Thyroid gland (tissue), 4 donors: ENCODE data around the gene MBNL2. TPM values are rescaled to one million over a fixed set of nuclear protein-coding genes. Genes with fewer than 3 reads are reported as not detected.

ENCODE experiments used
- DNase-seq, 2 donors: peaks; one replicate each; pipeline ENCODE4 v3.0.0-alpha.2; 2019
- H3K27ac ChIP-seq, 3 donors: fragments of 200-600 bp; sonication (generic); 1 replicate in 2 of 3; 2 replicates in 1 of 3; pipeline ENCODE4 v1.5.1; 2016 to 2019; ENCODE audit warnings: mild to moderate bottlenecking in 1 of 3, moderate library complexity in 1 of 3
- H3K27me3 ChIP-seq: fragments of 200-600 bp; sonication (generic); one replicate; pipeline ENCODE4 v1.5.1; 2019
- H3K36me3 ChIP-seq, 2 donors: fragments of 200-600 bp; sonication (generic); one replicate each; pipeline ENCODE4 v1.5.1; 2016 to 2019
- H3K4me1 ChIP-seq, 2 donors: fragments of 200-600 bp; sonication (generic); one replicate each; pipeline ENCODE4 v1.5.1; 2017 to 2019
- H3K4me3 ChIP-seq, 3 donors: fragments of 200-600 bp; sonication (generic); replicated peaks in 1 of 3; 1 replicate in 2 of 3; 2 replicates in 1 of 3; pipeline ENCODE4 v1.5.1; 2016; ENCODE audit warnings: mild to moderate bottlenecking in 1 of 3
- H3K9me3 ChIP-seq: fragments of 200-600 bp; sonication (generic); one replicate; pipeline ENCODE4 v1.5.1; 2017
- POLR2A ChIP-seq, 2 donors: fragments of 450-650 bp; IDR thresholded peaks; one replicate each; pipeline ENCODE4 v1.6.1; 2017; ENCODE audit warnings: antibody characterized with exemption in 2 of 2, mild to moderate bottlenecking in 2 of 2, moderate library complexity in 1 of 2
- WGBS, 2 donors: methylation state at CpG; one replicate each; pipeline ENCODE4 v1.1.5; 2017; 5-methylcytosine and 5-hydroxymethylcytosine counted together
- intact Hi-C: fragments of 100-400 bp; cut with DNase I; formaldehyde crosslinking; loops from one replicate; pipeline ENCODE4 v1.15.1; 2023
- total RNA-seq, 4 donors: library from RNA; depleted of rRNA; stranded (reverse); fragments of >200 nt; gene quantifications; one replicate each; pipeline ENCODE4 v1.2.3, GENCODE V29; 2016
- TF ChIP-seq, protein P1 (sequence below), 6 experiments: fragments of 200-600 bp in 3 of 6; fragments of 450-650 bp in 3 of 6; sonication (generic) in 3 of 6; IDR thresholded peaks; one replicate each; pipeline ENCODE4 v1.5.1; 2016 to 2019; ENCODE audit warnings: antibody characterized with exemption in 6 of 6, mild to moderate bottlenecking in 2 of 6, inconsistent platforms in 1 of 6, moderate library complexity in 1 of 6

MBNL2 gene
- total RNA-seq, 4 donors from 2014 or later: 93.4 to 99.9 (median 98.3) TPM

GRCh38 chr13:97198753-97199152 is 23.4 kb upstream of the MBNL2 start:
- no peak for DNase-seq
- Histone ChIP-seq H3K27me3 (no peaks in the 10 kb centered on the region), H3K36me3 (no peaks in the 10 kb centered on the region), H3K9me3 (no peaks in the 10 kb centered on the region), H3K4me3 (no peak overlapping the region), H3K4me1 (no peaks in the 10 kb centered on the region), H3K27ac (no peak overlapping the region)
- intact Hi-C loops: no loop called here
- no peak for TF ChIP-seq POLR2A (IDR thresholded peaks at IDR 0.05)
- TF ChIP-seq, protein P1, sequence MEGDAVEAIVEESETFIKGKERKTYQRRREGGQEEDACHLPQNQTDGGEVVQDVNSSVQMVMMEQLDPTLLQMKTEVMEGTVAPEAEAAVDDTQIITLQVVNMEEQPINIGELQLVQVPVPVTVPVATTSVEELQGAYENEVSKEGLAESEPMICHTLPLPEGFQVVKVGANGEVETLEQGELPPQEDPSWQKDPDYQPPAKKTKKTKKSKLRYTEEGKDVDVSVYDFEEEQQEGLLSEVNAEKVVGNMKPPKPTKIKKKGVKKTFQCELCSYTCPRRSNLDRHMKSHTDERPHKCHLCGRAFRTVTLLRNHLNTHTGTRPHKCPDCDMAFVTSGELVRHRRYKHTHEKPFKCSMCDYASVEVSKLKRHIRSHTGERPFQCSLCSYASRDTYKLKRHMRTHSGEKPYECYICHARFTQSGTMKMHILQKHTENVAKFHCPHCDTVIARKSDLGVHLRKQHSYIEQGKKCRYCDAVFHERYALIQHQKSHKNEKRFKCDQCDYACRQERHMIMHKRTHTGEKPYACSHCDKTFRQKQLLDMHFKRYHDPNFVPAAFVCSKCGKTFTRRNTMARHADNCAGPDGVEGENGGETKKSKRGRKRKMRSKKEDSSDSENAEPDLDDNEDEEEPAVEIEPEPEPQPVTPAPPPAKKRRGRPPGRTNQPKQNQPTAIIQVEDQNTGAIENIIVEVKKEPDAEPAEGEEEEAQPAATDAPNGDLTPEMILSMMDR (IDR thresholded peaks at IDR 0.05): no peak
- 96 to 99% methylated on average over 2 of the region's 2 CpGs for WGBS, 2 donors

DNA sequence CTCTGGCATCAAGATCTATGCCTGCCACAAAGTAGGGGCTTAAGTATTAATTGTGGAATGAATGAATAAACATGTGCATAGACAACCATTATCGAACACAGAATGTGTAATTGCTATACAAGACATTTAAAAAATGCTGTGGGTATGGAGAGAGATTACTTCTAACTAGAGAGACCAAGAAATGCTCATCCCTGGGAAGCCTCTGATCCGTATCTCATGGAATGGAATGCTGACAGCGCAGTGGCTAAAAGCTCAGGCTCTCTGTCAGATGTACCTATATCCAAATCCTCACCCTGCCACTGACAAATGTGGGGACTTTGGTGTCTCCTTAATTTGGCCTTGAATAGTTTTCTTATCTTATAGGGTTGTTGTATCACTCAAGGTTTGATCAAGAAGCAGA is 22.7 kb upstream of the MBNL2 start:
- no peaks in the 10 kb centered on the region for H3K9me3 ChIP-seq
- WGBS, 2 donors: 91 to 92% methylated on average over 3 of the region's 3 CpGs
- H3K27ac ChIP-seq: no peak overlapping the region
- TF ChIP-seq, protein P1 (IDR thresholded peaks at IDR 0.05): no peak
- no peak for TF ChIP-seq POLR2A (IDR thresholded peaks at IDR 0.05)
- DNase-seq: no peak
- H3K36me3 ChIP-seq: no peaks in the 10 kb centered on the region
- intact Hi-C loops: no loop called here
- no peak overlapping the region for H3K4me3 ChIP-seq
- no peaks in the 10 kb centered on the region for H3K4me1 ChIP-seq
- no peaks in the 10 kb centered on the region for H3K27me3 ChIP-seq

GRCh38 chr13:97200081-97200942 is 21.8 kb upstream of the MBNL2 start:
- intact Hi-C loops: no loop called here
- H3K4me3 ChIP-seq: no peak overlapping the region
- H3K36me3 ChIP-seq: no peaks in the 10 kb centered on the region

GRCh38 chr13:97202761-97203160 is 19.4 kb upstream of the MBNL2 start:
- no peaks in the 10 kb centered on the region for H3K4me1 ChIP-seq
- TF ChIP-seq POLR2A (IDR thresholded peaks at IDR 0.05): no peak
- TF ChIP-seq, protein P1 (IDR thresholded peaks at IDR 0.05): no peak
- H3K27me3 ChIP-seq: no peaks in the 10 kb centered on the region
- 92 to 96% methylated on average over 4 of the region's 4 CpGs for WGBS, 2 donors
- no peak overlapping the region for H3K4me3 ChIP-seq
- H3K36me3 ChIP-seq: no peaks in the 10 kb centered on the region
- DNase-seq: no peak
- intact Hi-C loops: no loop called here
- H3K27ac ChIP-seq: no peak overlapping the region
- no peaks in the 10 kb centered on the region for H3K9me3 ChIP-seq

More at GRCh38 chr13:97200081-97200942, 21.8 kb upstream of the MBNL2 start:
- no peaks in the 10 kb centered on the region for H3K9me3 ChIP-seq
- no peaks in the 10 kb centered on the region for H3K4me1 ChIP-seq
- no peak for TF ChIP-seq POLR2A (IDR thresholded peaks at IDR 0.05)
- TF ChIP-seq, protein P1 (IDR thresholded peaks at IDR 0.05): no peak
- H3K27ac ChIP-seq: no peak overlapping the region
- no peak for DNase-seq
- 86% methylated on average over 5 to 6 of the region's 6 CpGs for WGBS, 2 donors
- H3K27me3 ChIP-seq: no peaks in the 10 kb centered on the region

- Histone ChIP-seq H3K36me3 (no peaks in the 10 kb centered on the region), H3K27me3 (no peaks in the 10 kb centered on the region), H3K4me3 (no peak overlapping the region), H3K27ac (no peak overlapping the region), H3K4me1 (no peaks in the 10 kb centered on the region), H3K9me3 (no peaks in the 10 kb centered on the region)
- intact Hi-C loops: no loop called here
- no peak for DNase-seq
- 65 to 74% methylated on average over 1 of the region's 1 CpG for WGBS, 2 donors
- TF ChIP-seq, protein P1 (IDR thresholded peaks at IDR 0.05): no peak
- no peak for TF ChIP-seq POLR2A (IDR thresholded peaks at IDR 0.05)
Measured at GRCh38 chr13:97205465-97205864, 16.7 kb upstream of the MBNL2 start.
